Measurements from ENCODE around the gene DOLK.

The DOLK gene

GRCh38 chr9:128903871-128904620 is 43.4 kb downstream of the DOLK start:
- no peak for DNase-seq

DNA sequence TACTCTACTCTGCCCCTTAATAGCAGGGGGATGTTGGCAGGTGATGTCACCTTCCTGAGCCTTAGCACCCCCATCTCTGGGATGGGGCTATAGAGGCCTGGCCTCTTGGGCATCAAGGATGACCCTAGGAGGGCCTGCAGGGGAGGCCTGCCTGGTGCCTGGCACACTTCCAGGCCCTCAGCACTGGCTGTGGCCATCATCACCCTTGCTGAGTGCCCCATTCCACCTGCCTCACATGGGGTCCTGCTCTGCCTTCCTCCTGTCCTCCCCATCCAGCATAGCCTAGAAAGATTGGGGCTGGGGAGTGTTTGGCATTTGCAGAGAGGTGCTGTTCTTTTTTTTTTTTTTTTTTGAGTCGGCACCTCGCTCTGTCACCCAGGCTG is 44.3 kb downstream of the DOLK start:
- DNase-seq = no peak

- DNase-seq = no peak
Observed at GRCh38 chr9:128902351-128903078, 44.9 kb downstream of the DOLK start.

DNA sequence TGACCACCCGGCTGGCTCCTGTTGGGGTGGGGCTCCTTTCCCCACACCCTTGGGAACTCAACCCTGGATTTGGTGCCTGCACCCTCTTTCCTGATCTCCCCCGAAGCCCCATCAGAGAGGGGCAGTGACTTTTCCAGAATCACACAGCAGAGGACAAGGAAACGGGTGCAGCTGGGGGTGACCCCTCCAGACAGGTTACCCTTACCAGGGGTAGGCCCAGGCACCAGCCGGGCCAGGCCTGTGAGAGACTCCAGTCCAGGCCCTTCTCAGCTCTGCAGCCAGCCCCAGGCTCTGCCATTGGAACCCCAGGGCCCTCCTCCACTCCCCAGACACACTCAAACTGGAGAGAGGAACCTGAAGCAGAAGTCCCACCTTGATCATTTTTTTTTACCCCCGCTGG is 45.6 kb downstream of the DOLK start:
- no peak for DNase-seq

GRCh38 chr9:128901379-128901778 is 46.0 kb downstream of the DOLK start:
- DNase-seq = no peak

GRCh38 chr9:128899566-128900322 is 47.7 kb downstream of the DOLK start:
- DNase-seq = no peak

GRCh38 chr9:128898845-128899565 is 48.4 kb downstream of the DOLK start:
- no peak for DNase-seq

- no peak for DNase-seq
Observed at GRCh38 chr9:128898382-128898781, 49.0 kb downstream of the DOLK start.

GRCh38 chr9:128895556-128895955 is 51.8 kb downstream of the DOLK start:
- DNase-seq = no peak
